HG03460 (cell line): ENCODE measurements around the gene IL1R1.

Experiments
- ATAC-seq: cut with Tn5 transposase; IDR thresholded peaks from one replicate; pipeline ENCODE4 v1.9.1; 2021; ENCODE audit not compliant: unreplicated experiment

The IL1R1 gene

GRCh38 chr2:102166189-102166845 lies 23.8 kb downstream of the IL1R1 start:
- no peak for ATAC-seq

GRCh38 chr2:102168026-102168771 lies 25.7 kb downstream of the IL1R1 start:
- ATAC-seq = no peak

GRCh38 chr2:102171946-102172345 lies 29.4 kb downstream of the IL1R1 start:
- ATAC-seq = no peak

- no peak for ATAC-seq
These were observed 30.2 kb downstream of the IL1R1 start for GRCh38 chr2:102172745-102173144.

- no peak for ATAC-seq
These were observed 33.6 kb downstream of the IL1R1 start for GRCh38 chr2:102176172-102176571.

- no peak for ATAC-seq
These were observed 35.4 kb downstream of the IL1R1 start for GRCh38 chr2:102177814-102178478.

- ATAC-seq = no peak
These were observed 36.5 kb downstream of the IL1R1 start for GRCh38 chr2:102179061-102179460.

DNA sequence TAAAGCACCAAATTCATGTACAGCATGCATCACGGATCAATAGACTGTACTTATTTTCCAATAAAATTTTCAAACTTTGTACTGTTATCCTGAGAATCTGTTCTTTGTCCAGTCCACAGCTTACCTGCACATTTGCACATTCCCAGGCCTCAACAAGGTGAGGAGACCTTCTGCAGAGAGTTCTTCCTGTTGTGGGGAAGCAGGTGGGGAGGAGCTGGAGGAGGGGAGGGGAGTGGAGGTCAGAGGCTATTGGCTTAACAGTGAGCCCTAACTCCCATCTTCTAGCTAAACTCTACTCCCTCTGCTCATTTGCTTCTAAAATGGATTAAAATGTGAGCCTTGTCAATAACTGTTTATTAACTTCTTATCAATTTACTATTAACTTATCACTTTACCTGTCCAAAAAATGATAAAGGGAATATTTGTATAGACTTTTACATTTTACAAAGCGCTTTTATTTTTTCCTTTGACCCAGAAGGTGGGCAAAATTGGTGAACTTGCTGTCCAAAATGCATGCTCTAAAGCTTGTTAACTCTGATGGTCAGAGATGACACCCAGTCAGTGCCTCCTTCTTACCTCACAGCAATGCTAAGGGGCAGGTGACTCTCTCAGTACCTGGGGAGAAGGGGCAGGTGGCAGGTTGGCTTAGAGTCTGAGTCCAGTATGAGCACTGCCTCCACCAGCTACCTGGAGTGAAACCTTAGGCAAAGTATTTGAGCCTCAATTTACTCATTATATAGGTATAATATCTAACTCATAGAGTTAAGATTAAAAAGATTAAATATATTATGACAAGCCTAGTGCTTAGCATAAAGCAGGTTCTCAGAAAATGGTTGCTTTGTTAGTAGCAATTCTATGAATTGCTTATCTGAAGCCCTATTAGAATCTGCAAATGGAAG lies 37.5 kb downstream of the IL1R1 start:
- no peak for ATAC-seq

GRCh38 chr2:102180687-102180999 lies 38.1 kb downstream of the IL1R1 start:
- no peak for ATAC-seq

- no peak for ATAC-seq
These were observed 38.8 kb downstream of the IL1R1 start for GRCh38 chr2:102181376-102181775.

DNA sequence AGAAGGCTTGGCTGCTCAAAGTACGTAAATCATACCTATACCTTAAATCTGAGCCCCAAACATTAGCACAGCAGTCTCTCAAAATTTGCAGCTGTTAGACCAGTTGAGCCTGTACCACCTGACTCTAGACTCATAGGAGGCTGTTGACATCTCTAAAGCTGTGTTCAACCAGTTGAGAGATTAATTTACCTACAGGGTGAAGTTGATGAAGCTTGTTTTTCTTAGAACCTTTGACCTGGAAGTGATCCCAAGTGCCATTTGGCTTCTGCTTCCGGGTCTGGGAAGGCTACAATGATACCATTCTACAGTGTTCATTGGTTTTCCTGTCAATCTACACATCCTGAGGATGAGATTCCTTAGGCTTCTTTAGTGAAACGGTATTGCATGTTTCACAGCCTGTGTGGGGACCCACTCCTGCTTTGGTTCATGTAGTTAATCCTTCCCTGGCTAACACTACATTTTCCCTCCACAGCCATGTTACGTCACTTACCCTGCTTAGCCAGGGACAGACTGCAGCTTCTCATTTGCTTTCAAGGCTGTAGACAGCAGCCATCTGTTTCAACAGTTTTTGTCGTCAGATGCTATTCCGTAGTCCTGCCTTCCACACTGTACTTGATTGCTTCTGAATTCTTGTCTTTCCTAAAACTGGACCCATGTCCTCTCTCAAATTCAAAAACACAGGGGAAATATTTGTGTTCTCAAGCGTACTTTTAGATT lies 39.5 kb downstream of the IL1R1 start:
- no peak for ATAC-seq

DNA sequence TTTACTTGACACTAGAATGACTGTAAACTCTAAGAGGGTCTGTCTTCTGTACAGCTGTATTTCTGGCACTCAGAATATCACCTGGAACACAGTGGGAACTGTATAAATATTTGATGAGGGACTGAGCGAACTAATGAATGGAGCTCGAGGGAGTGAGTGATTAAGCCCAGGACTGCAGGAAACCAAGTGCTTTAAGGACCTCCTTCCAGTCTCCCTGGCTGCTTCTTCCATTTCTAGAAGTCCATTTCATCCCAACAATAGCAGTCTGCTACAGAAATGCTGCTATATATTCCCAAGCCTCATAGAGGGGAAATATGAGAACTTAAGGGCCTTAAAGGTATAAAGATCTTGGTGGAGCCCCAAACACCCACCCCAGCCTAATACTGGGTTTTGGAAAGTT lies 41.5 kb downstream of the IL1R1 start:
- ATAC-seq = no peak

DNA sequence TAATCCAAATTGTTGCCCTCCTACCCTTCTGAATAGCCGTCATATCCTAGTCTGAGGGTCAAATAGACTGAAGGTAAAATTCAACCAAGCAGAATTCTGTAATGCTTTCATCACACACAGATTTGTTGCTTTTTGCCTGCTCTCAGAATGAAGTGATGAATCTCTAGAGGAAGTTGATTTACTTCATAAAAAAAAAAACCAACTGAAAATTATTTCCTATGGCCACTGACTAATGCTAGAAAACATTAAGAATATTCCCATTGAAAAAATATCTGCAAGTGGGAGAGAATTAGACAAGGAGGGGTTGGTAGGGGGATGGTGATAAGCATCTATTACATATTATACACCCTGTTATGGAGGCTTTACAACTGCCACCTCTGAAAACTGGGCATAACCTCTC lies 42.0 kb downstream of the IL1R1 start:
- no peak for ATAC-seq

DNA sequence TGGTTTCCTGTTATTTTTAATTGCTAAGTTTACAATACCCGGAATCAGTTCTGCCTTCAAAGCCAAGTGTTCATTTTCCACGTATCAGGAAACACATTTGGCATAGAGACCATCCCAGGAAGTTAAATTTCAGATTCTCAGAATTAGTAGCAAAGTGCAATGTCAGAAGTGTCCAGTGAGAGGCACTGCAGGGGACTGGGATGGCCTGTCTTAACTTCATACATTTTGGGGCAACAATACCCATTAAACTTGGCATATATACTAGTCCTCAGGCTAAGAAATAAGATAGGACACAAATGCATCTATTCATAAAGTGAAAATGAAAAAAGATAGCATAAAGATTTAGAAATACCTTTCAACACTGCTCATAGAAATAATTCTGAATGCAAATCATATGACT lies 42.8 kb downstream of the IL1R1 start:
- no peak for ATAC-seq

GRCh38 chr2:102186791-102187495 lies 44.4 kb downstream of the IL1R1 start, which contains the start of gene IL1RL2:
TSS of gene IL1RL2 (plus strand) at chr2:102187023. CDS start at chr2:102187868, 845 bp downstream.
- ATAC-seq = no peak

DNA sequence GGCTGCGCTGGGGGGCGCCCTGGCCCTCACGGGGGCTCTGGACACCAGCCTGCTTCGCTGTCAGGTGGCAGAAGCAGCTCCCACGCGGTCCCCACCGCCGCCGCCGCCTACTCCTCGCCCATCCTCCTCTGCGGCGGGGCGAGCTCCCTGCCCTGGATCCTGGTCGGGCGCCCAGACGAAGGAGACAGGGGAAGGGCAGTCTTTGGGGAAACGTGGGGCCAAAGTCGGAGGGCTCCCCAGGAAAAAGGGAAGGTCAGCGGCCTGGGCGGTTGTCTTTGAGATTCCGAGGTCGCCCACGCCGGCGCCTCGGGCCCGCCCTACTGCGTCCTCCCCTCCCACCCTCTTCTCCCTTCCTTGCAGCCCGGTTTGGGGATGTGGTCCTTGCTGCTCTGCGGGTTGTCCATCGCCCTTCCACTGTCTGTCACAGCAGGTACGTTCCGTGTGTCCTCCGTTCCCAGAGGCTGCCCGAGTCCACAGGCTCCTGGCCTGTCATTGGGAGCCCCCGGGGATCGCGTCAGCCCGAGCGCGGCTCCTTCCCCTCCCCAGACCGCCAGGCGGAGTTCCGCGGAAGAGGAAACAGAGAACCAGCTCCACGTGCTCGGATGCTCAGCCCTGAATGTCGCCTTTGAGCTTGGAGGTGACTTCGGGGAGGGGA lies 45.1 kb downstream of the IL1R1 start:
- ATAC-seq = no peak

DNA sequence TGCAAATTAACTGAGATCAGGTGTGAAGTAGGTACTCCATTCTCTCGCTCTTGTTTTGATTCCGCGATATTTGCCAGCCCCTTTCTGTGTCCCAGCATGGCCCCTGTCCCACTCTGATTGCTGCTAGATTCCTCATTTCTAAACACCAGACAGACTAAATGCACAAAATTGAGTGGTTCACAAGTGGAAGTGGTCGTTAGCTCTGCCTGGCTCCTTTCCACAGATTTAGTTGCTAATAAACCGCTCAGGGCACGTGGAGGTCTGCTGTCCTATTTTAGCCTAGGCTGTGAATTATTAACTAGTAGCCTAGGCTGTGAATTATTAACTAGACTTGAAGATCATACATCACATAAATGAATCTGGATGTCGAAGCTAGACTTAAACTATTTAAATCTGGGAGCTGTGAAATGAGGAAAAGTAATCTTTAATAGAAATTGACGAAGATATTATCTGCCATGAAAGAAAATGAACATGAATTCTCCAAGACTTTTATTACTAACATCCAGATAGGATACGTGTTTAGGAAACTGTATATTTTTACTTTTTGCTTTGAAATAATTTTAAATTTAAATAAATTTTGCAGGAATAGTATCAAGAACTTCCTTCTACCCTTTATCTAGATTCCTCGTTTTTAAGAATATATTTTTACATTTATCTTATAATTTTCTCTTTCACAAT lies 48.0 kb downstream of the IL1R1 start:
- no peak for ATAC-seq

GRCh38 chr2:102191501-102191900 lies 49.0 kb downstream of the IL1R1 start:
- ATAC-seq = no peak

DNA sequence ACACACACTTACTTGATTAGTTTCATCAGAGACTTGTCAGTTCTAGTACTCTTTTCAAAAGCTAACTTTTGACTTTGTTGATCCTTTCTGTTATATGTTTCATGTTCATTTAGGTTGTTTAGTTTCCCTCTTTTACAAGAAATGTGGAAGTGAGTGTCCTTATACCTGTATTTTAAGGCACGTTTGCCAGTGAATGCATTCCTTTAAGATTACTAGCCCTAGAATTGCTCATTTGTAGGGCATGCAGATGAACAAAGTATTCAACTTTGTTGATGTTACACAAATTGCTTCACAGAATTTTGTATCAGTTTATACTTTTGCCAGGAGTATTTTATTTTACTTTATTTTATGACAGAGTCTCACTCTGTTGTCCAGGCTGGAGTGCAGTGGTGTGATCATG lies 50.5 kb downstream of the IL1R1 start:
- ATAC-seq = no peak
